PFSK-1 (cell line): ENCODE data around the gene TLR3.

Experiments used
- FOXP2 ChIP-seq: optimal IDR thresholded peaks from 2 replicates; pipeline ENCODE3; 2011; ENCODE audit warnings: borderline replicate concordance, control low read depth, inconsistent platforms; ENCODE audit not compliant: insufficient read depth; ENCODE audit errors: extremely low read length, extremely low read depth
- REST ChIP-seq, 2 experiments: IDR thresholded peaks; 2 replicates each; pipeline versions ENCODE4 v1.6.1 to v1.8.0; 2011 to 2012; ENCODE audit warnings: low read depth in 2 of 2, low read length in 2 of 2, control low read depth in 1 of 2, inconsistent platforms in 1 of 2, mild to moderate bottlenecking in 1 of 2, moderate library complexity in 1 of 2; ENCODE audit not compliant: insufficient read depth in 1 of 2
- SIN3A ChIP-seq: IDR thresholded peaks from 2 replicates; pipeline ENCODE4 v1.6.1; 2012; ENCODE audit warnings: mild to moderate bottlenecking, low read length, moderate library complexity, borderline replicate concordance; ENCODE audit not compliant: insufficient read depth

GRCh38 chr4:186108391-186108790 lies 39.4 kb downstream of the TLR3 start:
- TF ChIP-seq REST (IDR thresholded peaks at IDR 0.05; ENCODE audit: insufficient read depth in 1 of 2, low read depth in 2 of 2, low read length in 2 of 2) = no peak
- TF ChIP-seq SIN3A = no peak
- TF ChIP-seq FOXP2 = no peak
